ENCODE data around the gene TEX14. TPM values are rescaled to one million over a fixed set of nuclear protein-coding genes. Genes with fewer than 3 reads are reported as not detected.

Gene TEX14
- total RNA-seq, 1 experiment from 2014 or later: 0.89 TPM

- no peak overlapping the region for H3K27ac ChIP-seq (ENCODE audit: low read depth, low read length)
- H3K79me2 ChIP-seq (ENCODE audit: insufficient read depth, low read length): no peaks in the 10 kb centered on the region
- peak; percentile 98 for ATAC-seq
- DNase-seq (ENCODE audit: low read depth, low spot score): peak; percentile 64
- ChIA-PET RAD21 (ENCODE audit: low non-redundant PET in 1 of 2, low total read pairs in 2 of 2, uncharacterized antibody in 2 of 2, unreplicated experiment in 2 of 2) (interaction anchor here (0.5 to 1.2 kb wide), 6 partner anchors 69 to 425 kb away, joined by 3 to 6 read pairs (median 4); no protein-coding TSS in a partner anchor), POLR2A (interaction anchor here (0.6 to 7.3 kb wide), 3 partner anchors 13 to 43 kb away, joined by 3 to 92 read pairs (median 4); no protein-coding TSS in a partner anchor), CTCF (interaction anchor here (0.6 to 4.2 kb wide), 16 partner anchors 9 to 1272 kb away, joined by 3 to 37 read pairs (median 4); partner anchors contain the start of gene GDPD1)
- H3K4me2 ChIP-seq (ENCODE audit: low read length): peak overlapping the region; percentile 12; the same call in 1 of the 2 replicates
- TF ChIP-seq CTCF (IDR thresholded peaks at IDR 0.05 in 2 of 3, conservative IDR thresholded peaks at IDR 0.05 in 1 of 3; ENCODE audit: borderline replicate concordance in 1 of 3, insufficient read depth in 1 of 3, low read depth in 2 of 3, low read length in 2 of 3) (peak; percentile 80 to 100 (median 100); a peak in 5 of 6 replicates), SIN3A (IDR thresholded peaks at IDR 0.05; ENCODE audit: low read depth) (no peak), RAD21 (IDR thresholded peaks at IDR 0.05; ENCODE audit: low read depth) (peak; percentile 94), EGR1 (IDR thresholded peaks at IDR 0.05; ENCODE audit: low read depth) (peak; percentile 90), FOSL1 (IDR thresholded peaks at IDR 0.05; ENCODE audit: low read depth) (no peak)
- no peaks in the 10 kb centered on the region for H4K20me1 ChIP-seq (ENCODE audit: insufficient read depth)
- no peak overlapping the region for H2AFZ ChIP-seq (ENCODE audit: low read depth, low read length, poor library complexity, severe bottlenecking)
- no peaks in the 10 kb centered on the region for H3K36me3 ChIP-seq (ENCODE audit: control insufficient read depth in 1 of 2, insufficient read depth in 2 of 2, low read length in 2 of 2)
- intact Hi-C loops (cut with micrococcal nuclease): loop anchor here (1.0 to 2.0 kb wide), 3 partner anchors 44 to 418 kb away; partner anchors contain the start of genes RAD51C and TEX14
- H3K4me1 ChIP-seq (ENCODE audit: control insufficient read depth in 1 of 2, insufficient read depth in 2 of 2, low read length in 2 of 2): no peaks in the 10 kb centered on the region
- H3K9me3 ChIP-seq (ENCODE audit: control insufficient read depth in 1 of 2, insufficient read depth in 1 of 2, low read depth in 1 of 2, low read length in 2 of 2): no peaks in the 10 kb centered on the region
- no TSS peak for BruUV-seq (replicated peaks)
- H3K9ac ChIP-seq (ENCODE audit: low read length): no peak overlapping the region
- no peak overlapping the region for H3K4me3 ChIP-seq (replicated peaks in 1 of 2; ENCODE audit: low read depth in 1 of 2, low read length in 2 of 2)
- no peaks in the 10 kb centered on the region for H3K9me2 ChIP-seq (ENCODE audit: insufficient read depth)
- no peaks in the 10 kb centered on the region for H3K27me3 ChIP-seq (ENCODE audit: insufficient read depth, low read length)
Measured at GRCh38 chr17:58587713-58588117, 104.1 kb downstream of the TEX14 start.

DNA sequence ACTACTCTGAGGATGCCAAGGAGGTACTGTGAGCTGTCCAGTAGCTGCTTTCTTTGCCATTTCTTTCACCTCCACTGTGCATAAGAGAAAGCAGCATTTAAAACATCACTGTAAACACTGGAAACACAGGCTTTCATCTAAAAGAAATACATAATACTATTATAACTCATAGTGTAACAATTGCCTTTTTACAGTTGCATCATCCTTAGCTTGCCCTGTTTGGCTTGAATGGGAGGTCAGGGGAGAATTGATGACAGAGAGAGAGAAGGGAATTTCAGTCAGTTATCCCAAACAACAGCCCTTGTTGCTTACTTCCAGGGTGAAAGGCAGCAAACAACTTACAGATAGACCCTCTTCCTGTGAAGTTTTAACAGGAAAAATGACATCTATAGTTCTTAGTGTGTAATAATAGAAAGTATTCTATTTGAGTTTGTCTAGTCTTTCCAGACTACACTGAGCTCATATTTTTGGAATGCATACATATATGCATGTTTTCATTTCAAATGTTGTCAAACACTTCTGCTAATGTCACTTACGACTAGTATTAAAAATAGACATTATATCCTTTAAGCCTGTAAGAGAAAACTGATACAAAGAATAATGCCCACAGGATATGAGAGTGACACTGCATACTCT, 105.7 kb downstream of the TEX14 start:
- Histone ChIP-seq H4K20me1 (ENCODE audit: insufficient read depth) (no peaks in the 10 kb centered on the region), H3K4me1 (ENCODE audit: control insufficient read depth in 1 of 2, insufficient read depth in 2 of 2, low read length in 2 of 2) (no peaks in the 10 kb centered on the region), H3K9ac (ENCODE audit: low read length) (no peak overlapping the region), H3K27me3 (ENCODE audit: insufficient read depth, low read length) (no peaks in the 10 kb centered on the region), H3K4me2 (ENCODE audit: low read length) (no peak overlapping the region), H3K27ac (ENCODE audit: low read depth, low read length) (no peak overlapping the region), H3K79me2 (ENCODE audit: insufficient read depth, low read length) (no peaks in the 10 kb centered on the region), H3K36me3 (ENCODE audit: control insufficient read depth in 1 of 2, insufficient read depth in 2 of 2, low read length in 2 of 2) (no peaks in the 10 kb centered on the region), H3K4me3 (replicated peaks in 1 of 2; ENCODE audit: low read depth in 1 of 2, low read length in 2 of 2) (no peak overlapping the region), H3K9me3 (ENCODE audit: control insufficient read depth in 1 of 2, insufficient read depth in 1 of 2, low read depth in 1 of 2, low read length in 2 of 2) (no peaks in the 10 kb centered on the region), H2AFZ (ENCODE audit: low read depth, low read length, poor library complexity, severe bottlenecking) (no peak overlapping the region), H3K9me2 (ENCODE audit: insufficient read depth) (no peaks in the 10 kb centered on the region)
- DNase-seq (ENCODE audit: low read depth, low spot score) (no peak), ATAC-seq (no peak)
- no TSS peak for BruUV-seq (replicated peaks)
- ChIA-PET CTCF (interaction anchor here (0.7 to 4.2 kb wide), 4 partner anchors 7 to 125 kb away, joined by 3 to 37 read pairs (median 5); no protein-coding TSS in a partner anchor), RAD21 (ENCODE audit: low non-redundant PET in 1 of 2, low total read pairs in 2 of 2, uncharacterized antibody in 2 of 2, unreplicated experiment in 2 of 2) (no interaction called here), POLR2A (interaction anchor here (1.2 to 7.3 kb wide), 2 partner anchors 45 to 73 kb away, joined by 8 to 92 read pairs; no protein-coding TSS in a partner anchor)
- intact Hi-C loops (cut with micrococcal nuclease): loop anchor here (2.0 kb wide), 1 partner anchor 107 kb away; the partner anchor contains the start of genes RAD51C and TEX14
- TF ChIP-seq YY1 (IDR thresholded peaks at IDR 0.05; ENCODE audit: extremely low read depth, insufficient replicate concordance, low read depth, low read length) (no peak), SIN3A (IDR thresholded peaks at IDR 0.05; ENCODE audit: low read depth) (no peak), EGR1 (IDR thresholded peaks at IDR 0.05; ENCODE audit: low read depth) (no peak), ZNF274 (IDR thresholded peaks at IDR 0.05; ENCODE audit: low read depth, low read length) (no peak), SRF (IDR thresholded peaks at IDR 0.05; ENCODE audit: low read depth) (no peak), EZH2 (IDR thresholded peaks at IDR 0.05) (no peak), REST (IDR thresholded peaks at IDR 0.05; ENCODE audit: low read depth) (no peak), TCF7L2 (IDR thresholded peaks at IDR 0.05; ENCODE audit: borderline replicate concordance, extremely low read depth, insufficient read depth, insufficient read length) (no peak)
- TF ChIP-seq, protein P1, sequence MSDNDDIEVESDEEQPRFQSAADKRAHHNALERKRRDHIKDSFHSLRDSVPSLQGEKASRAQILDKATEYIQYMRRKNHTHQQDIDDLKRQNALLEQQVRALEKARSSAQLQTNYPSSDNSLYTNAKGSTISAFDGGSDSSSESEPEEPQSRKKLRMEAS (IDR thresholded peaks at IDR 0.05): no peak
